Caco-2 (cell line): Measurements from ENCODE around the gene SLC7A9. TPM values are rescaled to one million over a fixed set of nuclear protein-coding genes. Genes with fewer than 3 reads are reported as not detected.

ENCODE experiments used
- BruUV-seq: library from RNA; stranded (reverse); fragments of 400-500 nt; replicated peaks from 2 replicates; lab custom pipeline; 2021; lab: Mats Ljungman, UMichigan
- CTCF ChIA-PET: fragments of 300-600 bp; sonication (Branson Sonifier 250); formaldehyde crosslinking; loops from one replicate; lab custom pipeline; 2022; ENCODE audit warnings: antibody characterized with exemption; lab: Charles Lee
- POLR2A ChIA-PET: fragments of 300-600 bp; sonication (Branson Sonifier 250); formaldehyde crosslinking; loops from one replicate; lab custom pipeline; 2022; ENCODE audit warnings: antibody characterized with exemption; lab: Charles Lee
- DNase-seq, 2 experiments: peaks; one replicate each; pipeline versions ENCODE4 v3.0.0 to v3.0.0-alpha.2; 2020 to 2022
- H3K27me3 ChIP-seq: replicated peaks from 2 replicates; pipeline ENCODE4 v1.6.0; 2011; ENCODE audit warnings: low read length; ENCODE audit not compliant: control insufficient read depth, insufficient read depth
- H3K36me3 ChIP-seq: 2 replicates; pipeline ENCODE4 v1.5.1; 2011; ENCODE audit warnings: low read length; ENCODE audit not compliant: control insufficient read depth, insufficient read depth
- H3K4me1 ChIP-seq: fragments of 250-450 bp; sonication (Bioruptor Pico); 2 replicates; pipeline ENCODE4 v1.5.1; 2020; ENCODE audit warnings: mild to moderate bottlenecking
- H3K4me3 ChIP-seq: 2 replicates; pipeline ENCODE4 v1.5.1; 2011; ENCODE audit warnings: low read depth, mild to moderate bottlenecking, control low read depth, low read length
- H3K9me3 ChIP-seq: fragments of 250-450 bp; sonication (Bioruptor Pico); 2 replicates; pipeline ENCODE4 v1.5.1; 2020; ENCODE audit warnings: mild to moderate bottlenecking, moderate library complexity
- H3K27ac Mint-ChIP-seq: one replicate; pipeline ENCODE4 v1.8.0; 2022; ENCODE audit warnings: mixed read lengths; ENCODE audit not compliant: unreplicated experiment
- H3K27me3 Mint-ChIP-seq: one replicate; pipeline ENCODE4 v1.8.0; 2022; ENCODE audit warnings: mixed read lengths; ENCODE audit not compliant: insufficient read depth, unreplicated experiment
- H3K36me3 Mint-ChIP-seq: one replicate; pipeline ENCODE4 v1.8.0; 2022; ENCODE audit warnings: mild to moderate bottlenecking, mixed read lengths; ENCODE audit not compliant: insufficient read depth, unreplicated experiment
- H3K4me1 Mint-ChIP-seq: one replicate; pipeline ENCODE4 v1.8.0; 2022; ENCODE audit warnings: low read depth, mixed read lengths; ENCODE audit not compliant: unreplicated experiment
- H3K4me3 Mint-ChIP-seq: one replicate; pipeline ENCODE4 v1.8.0; 2022; ENCODE audit warnings: mild to moderate bottlenecking, moderate library complexity, mixed read lengths; ENCODE audit not compliant: unreplicated experiment
- H3K9me3 Mint-ChIP-seq: one replicate; pipeline ENCODE4 v1.8.0; 2022; ENCODE audit warnings: mixed read lengths; ENCODE audit not compliant: unreplicated experiment
- CTCF ChIP-seq, 2 experiments: fragments of 200-600 bp in 1 of 2; IDR thresholded peaks; 1 replicate in 1 of 2; 2 replicates in 1 of 2; pipeline versions ENCODE4 v1.5.1 to v1.8.0; 2011 to 2022; ENCODE audit warnings: antibody characterized with exemption in 1 of 2, control low read depth in 1 of 2, inconsistent platforms in 1 of 2, low read depth in 1 of 2, low read length in 1 of 2, mild to moderate bottlenecking in 1 of 2, moderate library complexity in 1 of 2; ENCODE audit not compliant: insufficient read depth in 1 of 2, severe bottlenecking in 1 of 2, unreplicated experiment in 1 of 2
- intact Hi-C: fragments of 100-400 bp; cut with micrococcal nuclease; formaldehyde crosslinking; loops from one replicate; pipeline ENCODE4 v1.10.0; 2022; ENCODE audit not compliant: unreplicated experiment
- total RNA-seq: library from RNA; stranded (reverse); gene quantifications from 2 replicates; pipeline ENCODE4 v1.2.3, GENCODE V29; 2022

SLC7A9 gene
- total RNA-seq, 1 experiment from 2014 or later = 3.6 TPM

DNA sequence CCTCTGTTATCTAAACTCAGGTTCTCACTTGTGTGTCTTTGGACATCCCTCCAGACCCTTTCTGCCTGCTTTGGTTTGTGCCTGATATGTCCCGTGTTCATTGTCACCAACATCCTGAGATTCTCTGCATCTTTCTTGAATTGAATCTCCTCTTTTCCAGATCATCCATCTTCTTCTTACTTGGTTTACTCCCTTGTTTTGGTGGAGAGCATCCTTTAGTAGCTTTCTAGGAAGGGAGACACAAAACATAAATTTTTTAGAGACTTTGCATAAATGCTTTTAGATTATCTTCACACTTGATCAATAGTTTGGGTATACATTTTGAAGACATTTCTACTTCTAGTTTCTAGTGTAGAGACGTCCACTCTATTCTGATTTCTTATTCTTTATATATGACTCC lies 88.3 kb downstream of the SLC7A9 start:
- TF ChIP-seq CTCF (IDR thresholded peaks at IDR 0.05; ENCODE audit: insufficient read depth in 1 of 2, low read depth in 1 of 2, low read length in 1 of 2, severe bottlenecking in 1 of 2, unreplicated experiment in 1 of 2) = no peak
- no peaks in the 10 kb centered on the region for H3K27me3 Mint-ChIP-seq

More for the DNA sequence above, 88.3 kb downstream of the SLC7A9 start:
- no peak overlapping the region for H3K4me3 Mint-ChIP-seq
- no peaks in the 10 kb centered on the region for H3K36me3 Mint-ChIP-seq
- H3K4me1 Mint-ChIP-seq = no peaks in the 10 kb centered on the region
- peaks cover 13% of the 10 kb centered on the region for H3K9me3 Mint-ChIP-seq
- Histone ChIP-seq H3K4me3 (no peak overlapping the region), H3K36me3 (no peaks in the 10 kb centered on the region), H3K27me3 (no peaks in the 10 kb centered on the region), H3K4me1 (no peaks in the 10 kb centered on the region), H3K9me3 (peaks cover 8% of the 10 kb centered on the region; the same call in 1 of the 2 replicates)
- BruUV-seq = no TSS peak
- intact Hi-C loops = no loop called here
- H3K27ac Mint-ChIP-seq = no peak overlapping the region
- ChIA-PET POLR2A (no interaction called here), CTCF (no interaction called here)
- DNase-seq = no peak

Other genes with a start within 250 kb of the SLC7A9 start
- 53.9 and 54.3 TPM in 2 replicates for gene ANKRD27, start 194.6 kb downstream of the SLC7A9 start, total RNA-seq
- gene RGS9BP, start 193.9 kb downstream of the SLC7A9 start, total RNA-seq = 0.75 and 1.0 TPM in 2 replicates
- 24.0 and 24.4 TPM in 2 replicates for gene NUDT19, start 177.9 kb downstream of the SLC7A9 start, total RNA-seq
- gene TDRD12, start 150.0 kb downstream of the SLC7A9 start, total RNA-seq = 0.11 and 0.30 TPM in 2 replicates
- 14.5 and 17.3 TPM in 2 replicates for gene CEP89, start 102.2 kb upstream of the SLC7A9 start, total RNA-seq
- gene FAAP24, start 102.5 kb upstream of the SLC7A9 start, total RNA-seq = 9.6 and 12.0 TPM in 2 replicates
- gene RHPN2, start 195.1 kb upstream of the SLC7A9 start, total RNA-seq = 69.5 and 78.5 TPM in 2 replicates
- gene GPATCH1, start 211.4 kb upstream of the SLC7A9 start, total RNA-seq = 16.1 and 17.1 TPM in 2 replicates